Islet of Langerhans (tissue), 1 donor: ENCODE results near the gene FAM81B.

Experiments used
- FAIRE-seq: peaks from one replicate; lab custom pipeline; 2011; peaks lifted over from hg19 to GRCh38; lab: Jason Lieb, UNC

Gene FAM81B

GRCh38 chr5:95401626-95402025, 10.5 kb downstream of the FAM81B start:
- FAIRE-seq, result no peak

- FAIRE-seq, result no peak
Measured at GRCh38 chr5:95403996-95404395, 12.8 kb downstream of the FAM81B start.

GRCh38 chr5:95406426-95407090, 15.4 kb downstream of the FAM81B start:
- FAIRE-seq, result no peak

GRCh38 chr5:95410279-95410678, 19.1 kb downstream of the FAM81B start:
- no peak for FAIRE-seq

GRCh38 chr5:95411474-95411873, 20.3 kb downstream of the FAM81B start:
- no peak for FAIRE-seq

- FAIRE-seq, result no peak
Measured at GRCh38 chr5:95414451-95414850, 23.3 kb downstream of the FAM81B start.

DNA sequence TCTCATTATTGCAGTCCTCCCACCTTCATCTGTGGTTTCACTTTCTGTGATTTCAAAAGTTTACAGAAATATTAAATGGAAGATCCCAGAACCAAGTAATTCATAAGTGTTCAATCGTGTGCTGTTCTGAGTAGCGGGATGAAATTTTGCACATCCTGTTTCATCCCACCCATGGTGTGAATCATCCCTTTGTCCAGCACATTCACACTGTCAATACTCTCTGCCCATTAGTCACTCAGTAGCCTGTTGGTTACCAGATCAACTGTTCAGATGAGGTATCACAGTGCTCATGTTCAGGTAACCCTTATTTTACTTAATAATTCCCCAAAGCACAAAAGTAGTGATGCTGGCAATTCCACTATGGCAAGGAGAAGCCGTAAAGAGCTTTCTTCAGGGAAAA, 26.8 kb downstream of the FAM81B start:
- no peak for FAIRE-seq

DNA sequence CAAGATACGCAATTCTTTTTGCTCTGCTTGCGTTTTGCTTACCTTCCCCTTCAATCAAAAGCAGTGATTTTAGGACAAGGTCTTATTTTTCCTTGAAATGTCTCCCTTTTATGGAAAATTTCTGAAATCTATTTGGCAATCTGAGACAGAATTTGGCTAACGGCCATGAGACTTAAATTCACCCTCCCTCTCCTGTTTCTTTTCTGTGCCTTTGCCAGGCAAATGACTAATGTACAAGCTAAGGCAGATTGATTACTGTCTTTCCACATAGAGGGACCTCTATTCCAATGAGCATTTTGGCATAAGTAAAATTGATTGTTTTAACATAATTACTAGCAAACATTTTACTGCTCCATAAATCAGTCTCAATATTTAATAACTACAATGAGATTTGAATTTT, 31.7 kb downstream of the FAM81B start:
- no peak for FAIRE-seq

GRCh38 chr5:95424016-95424415, 32.9 kb downstream of the FAM81B start:
- FAIRE-seq, result no peak

DNA sequence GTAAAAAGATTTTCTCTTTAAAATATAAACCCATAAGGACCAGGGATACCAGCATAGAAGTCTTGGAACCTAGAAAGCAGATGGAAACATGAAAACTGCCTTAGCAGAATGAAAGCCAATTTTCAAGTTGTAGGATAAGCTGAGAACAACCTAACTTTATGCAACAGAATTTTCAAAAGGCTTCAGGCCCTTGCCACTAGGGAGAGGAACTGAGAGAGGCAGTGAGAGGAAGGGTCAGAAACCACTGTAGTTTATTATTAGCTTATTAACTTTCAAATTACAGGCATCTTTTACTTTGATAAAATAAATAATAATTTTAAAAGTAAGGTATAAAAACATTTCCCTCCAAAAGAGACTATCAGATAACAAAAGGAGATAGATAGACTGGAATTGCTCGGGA, 33.4 kb downstream of the FAM81B start:
- no peak for FAIRE-seq

- FAIRE-seq, result no peak
Measured at GRCh38 chr5:95426227-95426626, 35.1 kb downstream of the FAM81B start.

- FAIRE-seq, result no peak
Measured at GRCh38 chr5:95432779-95433178, 41.6 kb downstream of the FAM81B start.

DNA sequence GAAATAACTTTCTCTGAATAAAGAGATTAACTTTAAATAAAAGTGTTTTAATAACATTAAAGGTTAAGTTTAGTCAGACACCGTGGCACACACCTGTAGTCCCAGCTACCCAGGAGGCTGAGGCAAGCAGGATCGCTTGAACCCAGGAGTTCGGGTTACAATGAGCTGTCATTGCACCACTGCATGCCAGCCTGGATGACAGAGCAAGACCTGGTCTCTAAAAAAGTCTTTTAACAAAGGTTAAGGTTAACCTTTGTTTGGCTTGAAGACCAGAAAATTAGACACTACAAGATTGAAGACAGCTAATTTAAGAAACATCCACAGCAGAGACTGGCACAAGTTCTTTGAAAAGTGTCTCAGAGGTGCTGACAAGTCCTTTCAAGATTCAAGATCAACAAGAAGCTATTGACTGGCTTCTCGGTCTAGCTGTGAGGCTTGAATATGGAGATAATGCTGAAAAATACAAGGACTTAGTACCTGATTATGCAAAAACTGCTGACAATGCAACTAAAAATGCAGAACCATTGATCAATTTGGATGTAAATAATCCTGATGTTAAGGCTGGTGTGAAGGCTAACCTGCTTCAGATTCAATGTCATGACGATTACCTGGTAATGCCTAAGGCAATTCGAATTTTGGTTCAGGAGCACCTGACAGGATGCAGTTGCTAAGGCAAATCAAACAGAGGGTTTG, 48.8 kb downstream of the FAM81B start:
- FAIRE-seq, result no peak

GRCh38 chr5:95440825-95441224, 49.7 kb downstream of the FAM81B start:
- no peak for FAIRE-seq

DNA sequence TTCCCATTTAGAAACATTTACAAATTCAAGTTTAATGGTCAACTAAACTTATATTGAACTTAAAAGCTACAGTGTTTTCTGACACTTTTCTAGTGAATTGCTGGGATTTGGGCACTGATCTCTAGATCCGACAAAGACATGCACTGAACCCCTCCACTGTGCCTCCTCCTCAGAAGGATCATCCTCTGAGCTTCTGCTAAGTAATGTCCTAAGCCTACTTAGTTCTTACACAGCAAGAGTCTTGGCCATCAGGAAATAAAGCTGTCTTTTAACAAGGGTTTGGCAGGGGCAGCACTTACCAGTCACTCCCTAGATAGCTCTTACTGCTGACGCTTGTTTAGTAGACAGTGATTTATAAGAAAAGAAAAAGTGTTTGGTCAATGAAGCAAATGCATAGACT, 50.5 kb downstream of the FAM81B start:
- no peak for FAIRE-seq

- FAIRE-seq, result no peak
Measured at GRCh38 chr5:95445442-95445841, 54.3 kb downstream of the FAM81B start.

- FAIRE-seq, result no peak
Measured at GRCh38 chr5:95445995-95446394, 54.8 kb downstream of the FAM81B start.

DNA sequence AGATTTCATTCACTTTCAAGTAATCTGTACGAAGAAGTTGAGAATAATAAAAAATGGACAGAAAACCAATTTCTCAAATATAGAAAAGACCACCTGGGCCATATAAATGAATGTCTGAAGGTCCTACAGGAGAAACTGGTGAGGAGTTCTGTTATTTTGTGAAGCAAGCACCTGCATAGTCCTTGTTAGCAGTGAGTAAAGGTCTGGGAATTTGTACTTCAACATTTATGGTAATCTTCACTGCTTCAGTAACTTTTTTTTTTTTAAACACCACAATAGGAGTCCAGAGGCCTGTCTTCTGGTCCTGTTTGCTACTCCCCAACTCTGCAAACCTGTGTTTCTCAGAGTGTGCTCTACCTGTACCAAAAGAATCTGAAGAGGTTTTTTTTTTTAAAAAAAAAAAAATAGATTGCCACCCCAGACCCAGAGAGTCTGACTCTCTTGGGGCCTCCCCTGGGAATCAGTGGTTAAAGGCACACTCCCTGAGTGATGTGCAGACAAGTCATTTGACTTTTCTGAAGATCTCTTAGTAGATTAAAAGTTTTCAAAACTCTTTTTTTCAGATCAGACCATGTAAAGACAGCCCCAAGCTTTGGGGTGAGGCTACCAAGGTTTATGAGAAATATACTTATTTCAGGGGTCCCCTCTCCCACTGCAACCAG, 55.5 kb downstream of the FAM81B start:
- FAIRE-seq, result no peak

- no peak for FAIRE-seq
Measured at GRCh38 chr5:95447961-95448360, 56.8 kb downstream of the FAM81B start.

GRCh38 chr5:95448789-95449188, 57.6 kb downstream of the FAM81B start:
- no peak for FAIRE-seq

DNA sequence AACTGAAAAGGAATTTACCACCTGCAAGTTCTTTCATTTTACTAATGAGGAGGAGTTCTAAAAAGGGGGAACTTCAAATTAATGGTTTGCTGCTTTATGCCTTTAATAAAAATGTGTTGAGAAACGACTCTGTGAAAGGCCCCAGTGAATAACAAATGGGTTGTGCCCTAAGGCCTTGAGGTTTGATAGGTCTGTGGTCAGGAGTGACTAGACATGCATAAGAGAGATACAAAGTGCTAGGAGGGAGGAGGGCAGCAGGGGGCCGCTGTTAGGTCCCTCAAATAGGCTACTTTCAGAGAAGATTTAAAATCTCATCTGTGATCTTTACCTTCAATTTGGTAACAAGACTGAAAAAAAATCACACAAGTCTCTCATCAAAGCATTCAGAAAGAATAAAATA, 58.3 kb downstream of the FAM81B start:
- FAIRE-seq, result no peak

GRCh38 chr5:95454536-95454935, 63.4 kb downstream of the FAM81B start:
- no peak for FAIRE-seq

- no peak for FAIRE-seq
Measured at GRCh38 chr5:95460665-95461064, 69.5 kb downstream of the FAM81B start.

- FAIRE-seq, result no peak
Measured at GRCh38 chr5:95471487-95471886, 80.3 kb downstream of the FAM81B start.
